OCI-LY1 (cell line): ENCODE data around the gene RRP8.

ENCODE experiments used
- H2AFZ ChIP-seq: fragments of 200-600 bp; sonication (generic), shearing (Covaris generic); 2 replicates; pipeline ENCODE4 v1.6.0; 2014; ENCODE audit warnings: antibody characterized with exemption, mild to moderate bottlenecking, low read length
- H3F3A ChIP-seq: fragments of 200-600 bp; sonication (generic), shearing (Covaris generic); 2 replicates; pipeline ENCODE4 v1.6.0; 2014; ENCODE audit warnings: mild to moderate bottlenecking, antibody characterized with exemption, low read length, moderate library complexity; ENCODE audit not compliant: insufficient read depth
- H3K27ac ChIP-seq: fragments of 200-600 bp; sonication (generic); 2 replicates; pipeline ENCODE4 v1.5.1; 2014; ENCODE audit warnings: low read length, mixed run types, mild to moderate bottlenecking, low read depth; ENCODE audit not compliant: poor library complexity, severe bottlenecking
- H3K27me3 ChIP-seq: fragments of 200-600 bp; sonication (generic); 2 replicates; pipeline ENCODE4 v1.6.0; 2014; ENCODE audit warnings: antibody characterized with exemption, mild to moderate bottlenecking, low read length, moderate library complexity; ENCODE audit not compliant: insufficient read depth
- H3K36me3 ChIP-seq: fragments of 200-600 bp; sonication (generic); 2 replicates; pipeline ENCODE4 v1.6.1; 2014; ENCODE audit warnings: mild to moderate bottlenecking, antibody characterized with exemption, low read length, moderate library complexity, mixed read lengths; ENCODE audit not compliant: insufficient read depth
- H3K4me1 ChIP-seq: fragments of 200-600 bp; sonication (generic); 2 replicates; pipeline ENCODE4 v1.5.1; 2014; ENCODE audit warnings: mild to moderate bottlenecking, low read length, moderate library complexity; ENCODE audit not compliant: insufficient read depth, severe bottlenecking
- H3K4me2 ChIP-seq: fragments of 200-600 bp; sonication (generic), shearing (Covaris generic); 2 replicates; pipeline ENCODE4 v1.6.1; 2014; ENCODE audit warnings: low read length
- H3K4me3 ChIP-seq: fragments of 200-600 bp; sonication (generic); 2 replicates; pipeline ENCODE4 v1.5.1; 2014; ENCODE audit warnings: low read length, low read depth, mild to moderate bottlenecking, mixed read lengths; ENCODE audit not compliant: poor library complexity, severe bottlenecking
- H3K79me2 ChIP-seq: fragments of 200-600 bp; shearing (Covaris generic); 2 replicates; pipeline ENCODE4 v1.6.1; 2016; ENCODE audit warnings: mixed run types, low read length, mixed read lengths; ENCODE audit not compliant: insufficient read depth
- H3K9ac ChIP-seq: fragments of 200-600 bp; sonication (generic), shearing (Covaris generic); 2 replicates; pipeline ENCODE4 v1.6.1; 2014; ENCODE audit warnings: mild to moderate bottlenecking, low read length, mixed read lengths
- H3K9me2 ChIP-seq: fragments of 200-600 bp; sonication (generic), shearing (Covaris generic); 2 replicates; pipeline ENCODE4 v1.6.1; 2014; ENCODE audit warnings: low read depth, mild to moderate bottlenecking, low read length, mixed read lengths
- H3K9me3 ChIP-seq: fragments of 200-600 bp; shearing (Covaris generic); 2 replicates; pipeline ENCODE4 v1.6.1; 2014; ENCODE audit warnings: low read length, mixed read lengths
- H4K20me1 ChIP-seq: fragments of 200-600 bp; sonication (generic), shearing (Covaris generic); 2 replicates; pipeline ENCODE4 v1.6.0; 2016; ENCODE audit warnings: mild to moderate bottlenecking, low read length; ENCODE audit not compliant: insufficient read depth
- CTCF ChIP-seq: fragments of 200-600 bp; sonication (generic), shearing (Covaris generic); IDR thresholded peaks from 2 replicates; pipeline ENCODE4 v1.5.1; 2017; ENCODE audit warnings: mild to moderate bottlenecking, antibody characterized with exemption, low read length, moderate library complexity, mixed read lengths
- EZH2 ChIP-seq: fragments of 200-600 bp; sonication (generic), shearing (Covaris generic); IDR thresholded peaks from 2 replicates; pipeline ENCODE4 v1.8.0; 2017; ENCODE audit warnings: borderline replicate concordance, mixed run types, mild to moderate bottlenecking, antibody characterized with exemption, low read length, moderate library complexity, mixed read lengths

Gene RRP8

GRCh38 chr11:6571434-6572008 is 31.9 kb downstream of the RRP8 start:
- no peaks in the 10 kb centered on the region for H3K9me2 ChIP-seq
- H4K20me1 ChIP-seq, result no peaks in the 10 kb centered on the region
- no peaks in the 10 kb centered on the region for H3K27me3 ChIP-seq
- H3K27ac ChIP-seq, result no peak overlapping the region
- no peak overlapping the region for H3K9ac ChIP-seq
- H3K79me2 ChIP-seq, result no peaks in the 10 kb centered on the region
- H3K9me3 ChIP-seq, result no peaks in the 10 kb centered on the region
- no peak overlapping the region for H3K4me2 ChIP-seq
- no peak for TF ChIP-seq CTCF
- TF ChIP-seq EZH2, result no peak
- H3K4me3 ChIP-seq, result no peak overlapping the region
- no peaks in the 10 kb centered on the region for H3F3A ChIP-seq
- no peaks in the 10 kb centered on the region for H3K4me1 ChIP-seq
- H2AFZ ChIP-seq, result no peak overlapping the region
- no peaks in the 10 kb centered on the region for H3K36me3 ChIP-seq

- H3K27ac ChIP-seq, result no peak overlapping the region
- H3K9me3 ChIP-seq, result no peaks in the 10 kb centered on the region
- no peak overlapping the region for H2AFZ ChIP-seq
- no peaks in the 10 kb centered on the region for H3K27me3 ChIP-seq
- H3K4me1 ChIP-seq, result no peaks in the 10 kb centered on the region
- H3K36me3 ChIP-seq, result 0 out of 2 replicates have a peak, but pooled peaks cover 3% of the 10 kb centered on the region
- H4K20me1 ChIP-seq, result no peaks in the 10 kb centered on the region
- TF ChIP-seq EZH2 (no peak), CTCF (no peak)
- no peak overlapping the region for H3K9ac ChIP-seq
- H3K9me2 ChIP-seq, result no peaks in the 10 kb centered on the region
- no peaks in the 10 kb centered on the region for H3K79me2 ChIP-seq
- no peak overlapping the region for H3K4me2 ChIP-seq
- no peak overlapping the region for H3K4me3 ChIP-seq
- H3F3A ChIP-seq, result no peaks in the 10 kb centered on the region
Measured at GRCh38 chr11:6570691-6571427, 32.6 kb downstream of the RRP8 start.

- no peaks in the 10 kb centered on the region for H3K4me1 ChIP-seq
- H4K20me1 ChIP-seq, result no peaks in the 10 kb centered on the region
- TF ChIP-seq EZH2 (no peak), CTCF (no peak)
- H3K9me2 ChIP-seq, result no peaks in the 10 kb centered on the region
- no peaks in the 10 kb centered on the region for H3F3A ChIP-seq
- no peak overlapping the region for H2AFZ ChIP-seq
- H3K9ac ChIP-seq, result no peak overlapping the region
- no peak overlapping the region for H3K4me3 ChIP-seq
- H3K27ac ChIP-seq, result no peak overlapping the region
- H3K27me3 ChIP-seq, result no peaks in the 10 kb centered on the region
- no peak overlapping the region for H3K4me2 ChIP-seq
- no peaks in the 10 kb centered on the region for H3K9me3 ChIP-seq
- H3K36me3 ChIP-seq, result 0 out of 2 replicates have a peak, but pooled peaks cover 3% of the 10 kb centered on the region
- H3K79me2 ChIP-seq, result no peaks in the 10 kb centered on the region
Measured at GRCh38 chr11:6569706-6570105, 33.7 kb downstream of the RRP8 start.
